GM23338 (cell line): ENCODE results near the gene TMEM43.

Source experiments
- CREB1 ChIP-seq: fragments of 250-450 bp; sonication (Bioruptor Pico); IDR thresholded peaks from 2 replicates; pipeline ENCODE4 v1.5.0; 2020; ENCODE audit warnings: low read depth, mild to moderate bottlenecking, moderate library complexity
- EZH2 ChIP-seq: fragments of 200-600 bp; sonication (generic); IDR thresholded peaks from one replicate; pipeline ENCODE4 v1.8.0; 2017; ENCODE audit warnings: antibody characterized with exemption, mild to moderate bottlenecking, low read depth; ENCODE audit not compliant: unreplicated experiment
- EZH2phosphoT487 ChIP-seq: fragments of 200-600 bp; sonication (generic); IDR thresholded peaks from one replicate; pipeline ENCODE4 v1.8.1; 2018; ENCODE audit warnings: antibody characterized with exemption; ENCODE audit not compliant: unreplicated experiment
- JUNB ChIP-seq: IDR thresholded peaks from one replicate; pipeline ENCODE4 v1.6.1; 2016; ENCODE audit warnings: antibody characterized with exemption; ENCODE audit not compliant: unreplicated experiment
- NANOG ChIP-seq: IDR thresholded peaks from 2 replicates; pipeline ENCODE4 v1.6.1; 2016; ENCODE audit warnings: antibody characterized with exemption, borderline replicate concordance
- POLR2AphosphoS5 ChIP-seq: IDR thresholded peaks from 2 replicates; pipeline ENCODE4 v1.6.1; 2016; ENCODE audit warnings: antibody characterized with exemption, low read depth
- STAT1 ChIP-seq: IDR thresholded peaks from one replicate; pipeline ENCODE4 v1.6.1; 2016; ENCODE audit warnings: antibody characterized with exemption; ENCODE audit not compliant: unreplicated experiment
- ZNF114 ChIP-seq: fragments of 250-450 bp; sonication (Bioruptor Pico); IDR thresholded peaks from 2 replicates; pipeline ENCODE4 v1.5.0; 2020; ENCODE audit warnings: mild to moderate bottlenecking, moderate library complexity
- ZNF331 ChIP-seq: fragments of 250-450 bp; sonication (Bioruptor Pico); IDR thresholded peaks from 2 replicates; pipeline ENCODE4 v1.5.0; 2020; ENCODE audit warnings: low read depth, mild to moderate bottlenecking, moderate library complexity
- ZNF462 ChIP-seq: fragments of 250-450 bp; sonication (Bioruptor Pico); IDR thresholded peaks from 2 replicates; pipeline ENCODE4 v1.5.0; 2020; ENCODE audit warnings: mild to moderate bottlenecking, moderate library complexity
- TF ChIP-seq, protein P1 (sequence below), 2 experiments: fragments of 200-600 bp in 1 of 2; sonication (generic) in 1 of 2; conservative IDR thresholded peaks; 2 replicates each; pipeline versions ENCODE4 v1.5.1 to v1.6.1; 2016 to 2017; ENCODE audit warnings: antibody characterized with exemption in 2 of 2, low read depth in 2 of 2, mild to moderate bottlenecking in 2 of 2, moderate library complexity in 1 of 2
- TF ChIP-seq, protein P2 (sequence below): IDR thresholded peaks from one replicate; pipeline ENCODE4 v1.6.1; 2018; ENCODE audit warnings: antibody characterized with exemption; ENCODE audit not compliant: unreplicated experiment
- TF ChIP-seq, protein P3 (sequence below): IDR thresholded peaks from 2 replicates; pipeline ENCODE4 v1.6.1; 2016; ENCODE audit warnings: antibody characterized with exemption

DNA sequence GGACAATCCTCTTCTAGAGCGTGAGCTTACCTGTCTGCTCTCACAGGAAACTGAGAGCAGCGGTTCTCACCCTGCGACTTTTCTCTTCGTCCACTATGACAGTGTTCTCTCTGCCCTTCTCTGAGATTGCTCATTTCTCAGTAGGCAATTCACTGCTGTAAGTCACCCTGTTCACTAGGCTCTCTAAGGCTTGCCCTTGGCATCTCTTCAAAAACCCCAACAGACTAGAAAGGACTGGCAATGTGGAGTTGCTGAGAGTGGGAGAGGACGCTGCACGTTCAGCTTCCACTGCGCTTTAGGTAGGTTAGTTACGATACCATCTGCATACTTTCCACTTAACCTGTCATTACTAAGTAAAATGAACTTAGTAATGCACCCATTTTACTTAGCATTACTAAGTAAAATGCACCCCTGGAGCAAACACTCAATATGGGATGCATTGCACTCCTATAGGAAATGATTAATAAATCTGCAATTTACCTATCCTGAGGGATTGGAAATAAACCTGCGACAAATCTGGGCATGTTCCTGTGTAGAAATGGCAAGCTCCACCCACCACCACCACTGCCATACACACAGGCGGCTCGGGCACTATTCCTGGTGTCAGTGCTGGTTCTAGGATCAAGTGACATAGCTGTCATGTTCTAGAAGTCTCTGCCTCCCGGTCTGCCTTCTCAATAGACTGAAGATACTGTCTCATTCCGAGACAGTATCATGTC is 32.1 kb downstream of the TMEM43 start:
- no peak for TF ChIP-seq CREB1 (CRISPR knock-in tag)
- TF ChIP-seq, protein P1, sequence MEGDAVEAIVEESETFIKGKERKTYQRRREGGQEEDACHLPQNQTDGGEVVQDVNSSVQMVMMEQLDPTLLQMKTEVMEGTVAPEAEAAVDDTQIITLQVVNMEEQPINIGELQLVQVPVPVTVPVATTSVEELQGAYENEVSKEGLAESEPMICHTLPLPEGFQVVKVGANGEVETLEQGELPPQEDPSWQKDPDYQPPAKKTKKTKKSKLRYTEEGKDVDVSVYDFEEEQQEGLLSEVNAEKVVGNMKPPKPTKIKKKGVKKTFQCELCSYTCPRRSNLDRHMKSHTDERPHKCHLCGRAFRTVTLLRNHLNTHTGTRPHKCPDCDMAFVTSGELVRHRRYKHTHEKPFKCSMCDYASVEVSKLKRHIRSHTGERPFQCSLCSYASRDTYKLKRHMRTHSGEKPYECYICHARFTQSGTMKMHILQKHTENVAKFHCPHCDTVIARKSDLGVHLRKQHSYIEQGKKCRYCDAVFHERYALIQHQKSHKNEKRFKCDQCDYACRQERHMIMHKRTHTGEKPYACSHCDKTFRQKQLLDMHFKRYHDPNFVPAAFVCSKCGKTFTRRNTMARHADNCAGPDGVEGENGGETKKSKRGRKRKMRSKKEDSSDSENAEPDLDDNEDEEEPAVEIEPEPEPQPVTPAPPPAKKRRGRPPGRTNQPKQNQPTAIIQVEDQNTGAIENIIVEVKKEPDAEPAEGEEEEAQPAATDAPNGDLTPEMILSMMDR (conservative IDR thresholded peaks at IDR 0.05; ENCODE audit: low read depth in 2 of 2), result no peak
- TF ChIP-seq, protein P2, sequence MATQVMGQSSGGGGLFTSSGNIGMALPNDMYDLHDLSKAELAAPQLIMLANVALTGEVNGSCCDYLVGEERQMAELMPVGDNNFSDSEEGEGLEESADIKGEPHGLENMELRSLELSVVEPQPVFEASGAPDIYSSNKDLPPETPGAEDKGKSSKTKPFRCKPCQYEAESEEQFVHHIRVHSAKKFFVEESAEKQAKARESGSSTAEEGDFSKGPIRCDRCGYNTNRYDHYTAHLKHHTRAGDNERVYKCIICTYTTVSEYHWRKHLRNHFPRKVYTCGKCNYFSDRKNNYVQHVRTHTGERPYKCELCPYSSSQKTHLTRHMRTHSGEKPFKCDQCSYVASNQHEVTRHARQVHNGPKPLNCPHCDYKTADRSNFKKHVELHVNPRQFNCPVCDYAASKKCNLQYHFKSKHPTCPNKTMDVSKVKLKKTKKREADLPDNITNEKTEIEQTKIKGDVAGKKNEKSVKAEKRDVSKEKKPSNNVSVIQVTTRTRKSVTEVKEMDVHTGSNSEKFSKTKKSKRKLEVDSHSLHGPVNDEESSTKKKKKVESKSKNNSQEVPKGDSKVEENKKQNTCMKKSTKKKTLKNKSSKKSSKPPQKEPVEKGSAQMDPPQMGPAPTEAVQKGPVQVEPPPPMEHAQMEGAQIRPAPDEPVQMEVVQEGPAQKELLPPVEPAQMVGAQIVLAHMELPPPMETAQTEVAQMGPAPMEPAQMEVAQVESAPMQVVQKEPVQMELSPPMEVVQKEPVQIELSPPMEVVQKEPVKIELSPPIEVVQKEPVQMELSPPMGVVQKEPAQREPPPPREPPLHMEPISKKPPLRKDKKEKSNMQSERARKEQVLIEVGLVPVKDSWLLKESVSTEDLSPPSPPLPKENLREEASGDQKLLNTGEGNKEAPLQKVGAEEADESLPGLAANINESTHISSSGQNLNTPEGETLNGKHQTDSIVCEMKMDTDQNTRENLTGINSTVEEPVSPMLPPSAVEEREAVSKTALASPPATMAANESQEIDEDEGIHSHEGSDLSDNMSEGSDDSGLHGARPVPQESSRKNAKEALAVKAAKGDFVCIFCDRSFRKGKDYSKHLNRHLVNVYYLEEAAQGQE, result no peak
- no peak for TF ChIP-seq EZH2
- no peak for TF ChIP-seq POLR2AphosphoS5
- no peak for TF ChIP-seq ZNF331 (CRISPR knock-in tag)
- TF ChIP-seq, protein P3, sequence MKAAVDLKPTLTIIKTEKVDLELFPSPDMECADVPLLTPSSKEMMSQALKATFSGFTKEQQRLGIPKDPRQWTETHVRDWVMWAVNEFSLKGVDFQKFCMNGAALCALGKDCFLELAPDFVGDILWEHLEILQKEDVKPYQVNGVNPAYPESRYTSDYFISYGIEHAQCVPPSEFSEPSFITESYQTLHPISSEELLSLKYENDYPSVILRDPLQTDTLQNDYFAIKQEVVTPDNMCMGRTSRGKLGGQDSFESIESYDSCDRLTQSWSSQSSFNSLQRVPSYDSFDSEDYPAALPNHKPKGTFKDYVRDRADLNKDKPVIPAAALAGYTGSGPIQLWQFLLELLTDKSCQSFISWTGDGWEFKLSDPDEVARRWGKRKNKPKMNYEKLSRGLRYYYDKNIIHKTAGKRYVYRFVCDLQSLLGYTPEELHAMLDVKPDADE, result no peak
- TF ChIP-seq EZH2phosphoT487, result no peak
- TF ChIP-seq JUNB, result no peak
- no peak for TF ChIP-seq ZNF462 (CRISPR knock-in tag)
- TF ChIP-seq ZNF114 (CRISPR knock-in tag), result no peak
- no peak for TF ChIP-seq NANOG
- no peak for TF ChIP-seq STAT1
